ENCODE results near the gene RAB40B. TPM values are rescaled to one million over a fixed set of nuclear protein-coding genes. Genes with fewer than 3 reads are reported as not detected.
A peak's percentile ranks its signal among the peaks of the same experiment; 100 is the strongest.

RAB40B gene
- total and polyA plus RNA-seq, 2 of the 13 experiments (the other 11 are each of a cell fraction or from before 2014, with no cell fraction given): 6.2 to 6.5 TPM

- ChIA-PET CTCF (ENCODE audit: low intra/inter-chr PET ratio, low total read pairs) (no interaction called here), POLR2A (interaction anchor here (0.7 kb wide), 1 partner anchor 120 kb away, joined by 3 read pairs; no protein-coding TSS in a partner anchor)
- TF ChIP-seq RBM22 (optimal IDR thresholded peaks at IDR 0.05; ENCODE audit: low read length): peak; percentile 64
- no peak for TF ChIP-seq NR2F1 (CRISPR knock-in tag; IDR thresholded peaks at IDR 0.05)
- no peak for TF ChIP-seq TBL1XR1 (IDR thresholded peaks at IDR 0.05; ENCODE audit: borderline replicate concordance, low read length, partially characterized antibody)
- in situ Hi-C loops (cut with HindIII; ENCODE audit: extremely low pct_ligation_motif_present, low pct_unique_long_range_greater_than_20kb) (no loop called here), intact Hi-C loops (cut with micrococcal nuclease; ENCODE audit: unreplicated experiment) (no loop called here)
- Histone ChIP-seq H3K4me3 (replicated peaks in 1 of 3; ENCODE audit: insufficient read depth in 1 of 3, low read depth in 2 of 3, low read length in 3 of 3) (no peak overlapping the region), H3K27ac (ENCODE audit: extremely low read length, insufficient read depth, low read length) (no peak overlapping the region), H3K79me2 (ENCODE audit: insufficient read depth, low read length) (peaks cover 6% of the 10 kb centered on the region), H3K9me3 (ENCODE audit: low read length) (no peaks in the 10 kb centered on the region), H3K27me3 (ENCODE audit: control insufficient read depth in 1 of 2, insufficient read depth in 2 of 2, low read length in 2 of 2) (no peaks in the 10 kb centered on the region), H4K20me1 (ENCODE audit: insufficient read depth, low read length) (peaks cover 5% of the 10 kb centered on the region; the same call in 1 of the 2 replicates), H3K4me1 (ENCODE audit: insufficient read depth, low read length) (no peaks in the 10 kb centered on the region), H2AFZ (ENCODE audit: low read length) (no peak overlapping the region), H3K9ac (ENCODE audit: insufficient read depth, low read depth, low read length) (no peak overlapping the region), H3K36me3 (replicated peaks in 1 of 2; ENCODE audit: control insufficient read depth in 1 of 2, insufficient read depth in 2 of 2, low read length in 2 of 2) (peaks cover 39 to 88% of the 10 kb centered on the region in 2 experiments), H3K4me2 (ENCODE audit: low read depth, low read length) (no peak overlapping the region)
- DNase-seq (ENCODE audit: low spot score) (no peak), ATAC-seq (no peak), FAIRE-seq (no peak)
- WGBS (ENCODE audit: low lambda C conversion rate): 96% methylated on average over 15 of the region's 15 CpGs
- BruUV-seq (replicated peaks): no TSS peak
These were observed 74.8 kb downstream of the RAB40B start for GRCh38 chr17:82623707-82624106.

- ATAC-seq (no peak), FAIRE-seq (no peak), DNase-seq (ENCODE audit: low spot score) (no peak)
- Histone ChIP-seq H3K9ac (ENCODE audit: insufficient read depth, low read depth, low read length) (no peak overlapping the region), H3K27me3 (ENCODE audit: control insufficient read depth in 1 of 2, insufficient read depth in 2 of 2, low read length in 2 of 2) (no peaks in the 10 kb centered on the region), H3K36me3 (replicated peaks in 1 of 2; ENCODE audit: control insufficient read depth in 1 of 2, insufficient read depth in 2 of 2, low read length in 2 of 2) (peaks cover 40 to 87% of the 10 kb centered on the region in 2 experiments), H2AFZ (ENCODE audit: low read length) (no peak overlapping the region), H4K20me1 (ENCODE audit: insufficient read depth, low read length) (peaks cover 5% of the 10 kb centered on the region; the same call in 1 of the 2 replicates), H3K27ac (ENCODE audit: extremely low read length, insufficient read depth, low read length) (no peak overlapping the region), H3K4me1 (ENCODE audit: insufficient read depth, low read length) (no peaks in the 10 kb centered on the region), H3K9me3 (ENCODE audit: low read length) (no peaks in the 10 kb centered on the region), H3K4me2 (ENCODE audit: low read depth, low read length) (no peak overlapping the region), H3K4me3 (replicated peaks in 1 of 3; ENCODE audit: insufficient read depth in 1 of 3, low read depth in 2 of 3, low read length in 3 of 3) (no peak overlapping the region), H3K79me2 (ENCODE audit: insufficient read depth, low read length) (no peaks in the 10 kb centered on the region)
- POLR2A ChIA-PET: interaction anchor here (0.6 kb wide), 1 partner anchor 9 kb away, joined by 3 read pairs; no protein-coding TSS in a partner anchor
- BruUV-seq (replicated peaks): no TSS peak
- 97% methylated on average over 9 of the region's 10 CpGs for WGBS (ENCODE audit: low lambda C conversion rate)
- TF ChIP-seq RORA (CRISPR knock-in tag; IDR thresholded peaks at IDR 0.05): no peak
- TF ChIP-seq SRF (IDR thresholded peaks at IDR 0.05; ENCODE audit: low read depth, low read length): no peak
- TF ChIP-seq NPAS2 (CRISPR knock-in tag; IDR thresholded peaks at IDR 0.05; ENCODE audit: borderline replicate concordance): no peak
- TF ChIP-seq SRSF9 (IDR thresholded peaks at IDR 0.05; ENCODE audit: borderline replicate concordance, insufficient read depth, low read depth, low read length, poor library complexity, severe bottlenecking): no peak
- TF ChIP-seq PRPF4 (IDR thresholded peaks at IDR 0.05; ENCODE audit: low read depth, low read length, poor library complexity, severe bottlenecking): no peak
- no peak for TF ChIP-seq ZSCAN22 (CRISPR knock-in tag; IDR thresholded peaks at IDR 0.05)
- no peak for TF ChIP-seq EED (CRISPR knock-in tag; IDR thresholded peaks at IDR 0.05)
- TF ChIP-seq, protein P1, sequence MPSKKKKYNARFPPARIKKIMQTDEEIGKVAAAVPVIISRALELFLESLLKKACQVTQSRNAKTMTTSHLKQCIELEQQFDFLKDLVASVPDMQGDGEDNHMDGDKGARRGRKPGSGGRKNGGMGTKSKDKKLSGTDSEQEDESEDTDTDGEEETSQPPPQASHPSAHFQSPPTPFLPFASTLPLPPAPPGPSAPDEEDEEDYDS (CRISPR knock-in tag; IDR thresholded peaks at IDR 0.05): no peak
- TF ChIP-seq GLI4 (CRISPR knock-in tag; IDR thresholded peaks at IDR 0.05; ENCODE audit: borderline replicate concordance): no peak
- no peak for TF ChIP-seq GPN1 (CRISPR knock-in tag; IDR thresholded peaks at IDR 0.05; ENCODE audit: borderline replicate concordance)
- no peak for TF ChIP-seq ZNF282 (IDR thresholded peaks at IDR 0.05; ENCODE audit: partially characterized antibody)
- TF ChIP-seq, protein P2, sequence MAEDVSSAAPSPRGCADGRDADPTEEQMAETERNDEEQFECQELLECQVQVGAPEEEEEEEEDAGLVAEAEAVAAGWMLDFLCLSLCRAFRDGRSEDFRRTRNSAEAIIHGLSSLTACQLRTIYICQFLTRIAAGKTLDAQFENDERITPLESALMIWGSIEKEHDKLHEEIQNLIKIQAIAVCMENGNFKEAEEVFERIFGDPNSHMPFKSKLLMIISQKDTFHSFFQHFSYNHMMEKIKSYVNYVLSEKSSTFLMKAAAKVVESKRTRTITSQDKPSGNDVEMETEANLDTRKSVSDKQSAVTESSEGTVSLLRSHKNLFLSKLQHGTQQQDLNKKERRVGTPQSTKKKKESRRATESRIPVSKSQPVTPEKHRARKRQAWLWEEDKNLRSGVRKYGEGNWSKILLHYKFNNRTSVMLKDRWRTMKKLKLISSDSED (CRISPR knock-in tag; IDR thresholded peaks at IDR 0.05): no peak
- TF ChIP-seq CBX1 (IDR thresholded peaks at IDR 0.05; ENCODE audit: low read depth): no peak
- TF ChIP-seq CCDC6 (CRISPR knock-in tag; IDR thresholded peaks at IDR 0.05): no peak
- TF ChIP-seq NR2F6 (IDR thresholded peaks at IDR 0.05): no peak
- TF ChIP-seq NR2F6 (CRISPR knock-in tag; IDR thresholded peaks at IDR 0.05): no peak
- no peak for TF ChIP-seq ZNF124 (CRISPR knock-in tag; IDR thresholded peaks at IDR 0.05)
- CTCF ChIA-PET (ENCODE audit: low intra/inter-chr PET ratio, low total read pairs): no interaction called here
- intact Hi-C loops (cut with micrococcal nuclease; ENCODE audit: unreplicated experiment): no loop called here
- in situ Hi-C loops (cut with HindIII; ENCODE audit: extremely low pct_ligation_motif_present, low pct_unique_long_range_greater_than_20kb): no loop called here
These were observed 78.9 kb downstream of the RAB40B start for GRCh38 chr17:82619641-82620040.
